Neural progenitor cell (in vitro differentiated cells): Measurements from ENCODE around the gene TMEM94. TPM values are rescaled to one million over a fixed set of nuclear protein-coding genes. Genes with fewer than 3 reads are reported as not detected.
A peak's percentile ranks its signal among the peaks of the same experiment; 100 is the strongest.

Source experiments
- DNase-seq: peaks from one replicate; pipeline ENCODE4 v3.0.0-alpha.2; 2016; ENCODE audit warnings: low spot score
- H2AFZ ChIP-seq: fragments of 200-600 bp; sonication (generic); replicated peaks from 2 replicates; pipeline ENCODE4 v1.6.1; 2016; ENCODE audit warnings: antibody characterized with exemption
- H3F3A ChIP-seq: fragments of 200-600 bp; sonication (generic); 2 replicates; pipeline ENCODE4 v1.6.1; 2016; ENCODE audit warnings: antibody characterized with exemption, low read depth
- H3K27ac ChIP-seq: fragments of 200-600 bp; sonication (generic); 2 replicates; pipeline ENCODE4 v1.5.1; 2016; ENCODE audit warnings: mild to moderate bottlenecking
- H3K27me3 ChIP-seq: fragments of 200-600 bp; sonication (generic); 2 replicates; pipeline ENCODE4 v1.6.1; 2016; ENCODE audit warnings: mild to moderate bottlenecking, moderate library complexity
- H3K36me3 ChIP-seq: fragments of 200-600 bp; sonication (generic); 2 replicates; pipeline ENCODE4 v1.5.1; 2016
- H3K4me1 ChIP-seq: fragments of 200-600 bp; sonication (generic); 2 replicates; pipeline ENCODE4 v1.6.1; 2016; ENCODE audit warnings: mixed run types
- H3K4me2 ChIP-seq: fragments of 200-600 bp; sonication (generic); 2 replicates; pipeline ENCODE4 v1.6.1; 2016
- H3K4me3 ChIP-seq: fragments of 200-600 bp; sonication (generic); 2 replicates; pipeline ENCODE4 v1.5.1; 2016
- H3K79me2 ChIP-seq: fragments of 200-600 bp; sonication (generic); 2 replicates; pipeline ENCODE4 v1.6.1; 2016; ENCODE audit warnings: low read depth
- H3K9ac ChIP-seq: fragments of 200-600 bp; sonication (generic); 2 replicates; pipeline ENCODE4 v1.6.1; 2016
- H3K9me3 ChIP-seq: fragments of 200-600 bp; sonication (generic); 2 replicates; pipeline ENCODE4 v1.5.1; 2016; ENCODE audit warnings: low read depth
- H4K20me1 ChIP-seq: fragments of 200-600 bp; sonication (generic); 2 replicates; pipeline ENCODE4 v1.6.1; 2016; ENCODE audit warnings: low read depth
- H3K27ac Mint-ChIP-seq: 3 replicates; pipeline ENCODE4 v1.8.0; 2021; ENCODE audit warnings: mixed read lengths
- H3K27me3 Mint-ChIP-seq: 2 replicates; pipeline ENCODE4 v1.8.0; 2022; ENCODE audit warnings: low read depth, mild to moderate bottlenecking, inconsistent platforms, moderate library complexity, mixed read lengths; ENCODE audit not compliant: insufficient read depth
- H3K36me3 Mint-ChIP-seq: 3 replicates; pipeline ENCODE4 v1.8.0; 2021; ENCODE audit warnings: mixed read lengths
- H3K4me1 Mint-ChIP-seq: 3 replicates; pipeline ENCODE4 v1.8.0; 2021; ENCODE audit warnings: mixed read lengths
- H3K4me3 Mint-ChIP-seq: 3 replicates; pipeline ENCODE4 v1.8.0; 2021; ENCODE audit warnings: mild to moderate bottlenecking, moderate library complexity, mixed read lengths
- H3K9me3 Mint-ChIP-seq: 3 replicates; pipeline ENCODE4 v1.8.0; 2020; ENCODE audit warnings: mixed read lengths
- EZH2 ChIP-seq: fragments of 200-600 bp; sonication (generic); IDR thresholded peaks from 2 replicates; pipeline ENCODE4 v1.6.1; 2017; ENCODE audit warnings: antibody characterized with exemption, mild to moderate bottlenecking, moderate library complexity
- EZH2phosphoT487 ChIP-seq: fragments of 200-600 bp; sonication (generic); IDR thresholded peaks from 2 replicates; pipeline ENCODE4 v1.6.1; 2017; ENCODE audit warnings: antibody characterized with exemption
- total RNA-seq: library from RNA; depleted of rRNA; stranded (reverse); fragments of >200 nt; gene quantifications from 2 replicates; pipeline ENCODE4 v1.2.3, GENCODE V29; 2015; ENCODE audit warnings: low replicate concordance
- TF ChIP-seq, protein P1 (sequence below): fragments of 200-600 bp; sonication (generic); IDR thresholded peaks from 2 replicates; pipeline ENCODE4 v1.5.1; 2017; ENCODE audit warnings: antibody characterized with exemption, mild to moderate bottlenecking

The TMEM94 gene
- total RNA-seq, 1 donor from 2014 or later = 23.6 TPM

GRCh38 chr17:75493476-75494129 is 37.2 kb downstream of the TMEM94 start:
- Histone ChIP-seq H3K4me1 (no peaks in the 10 kb centered on the region), H3K9me3 (no peaks in the 10 kb centered on the region), H3K27me3 (no peaks in the 10 kb centered on the region), H2AFZ (no peak overlapping the region), H3K27ac (no peak overlapping the region), H3K79me2 (no peaks in the 10 kb centered on the region), H3K4me3 (no peak overlapping the region), H3K9ac (no peak overlapping the region), H3K36me3 (no peaks in the 10 kb centered on the region), H3F3A (no peaks in the 10 kb centered on the region), H4K20me1 (no peaks in the 10 kb centered on the region), H3K4me2 (no peak overlapping the region)
- no peaks in the 10 kb centered on the region for H3K4me1 Mint-ChIP-seq
- H3K4me3 Mint-ChIP-seq = no peak overlapping the region
- TF ChIP-seq, protein P1, sequence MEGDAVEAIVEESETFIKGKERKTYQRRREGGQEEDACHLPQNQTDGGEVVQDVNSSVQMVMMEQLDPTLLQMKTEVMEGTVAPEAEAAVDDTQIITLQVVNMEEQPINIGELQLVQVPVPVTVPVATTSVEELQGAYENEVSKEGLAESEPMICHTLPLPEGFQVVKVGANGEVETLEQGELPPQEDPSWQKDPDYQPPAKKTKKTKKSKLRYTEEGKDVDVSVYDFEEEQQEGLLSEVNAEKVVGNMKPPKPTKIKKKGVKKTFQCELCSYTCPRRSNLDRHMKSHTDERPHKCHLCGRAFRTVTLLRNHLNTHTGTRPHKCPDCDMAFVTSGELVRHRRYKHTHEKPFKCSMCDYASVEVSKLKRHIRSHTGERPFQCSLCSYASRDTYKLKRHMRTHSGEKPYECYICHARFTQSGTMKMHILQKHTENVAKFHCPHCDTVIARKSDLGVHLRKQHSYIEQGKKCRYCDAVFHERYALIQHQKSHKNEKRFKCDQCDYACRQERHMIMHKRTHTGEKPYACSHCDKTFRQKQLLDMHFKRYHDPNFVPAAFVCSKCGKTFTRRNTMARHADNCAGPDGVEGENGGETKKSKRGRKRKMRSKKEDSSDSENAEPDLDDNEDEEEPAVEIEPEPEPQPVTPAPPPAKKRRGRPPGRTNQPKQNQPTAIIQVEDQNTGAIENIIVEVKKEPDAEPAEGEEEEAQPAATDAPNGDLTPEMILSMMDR = no peak
- TF ChIP-seq EZH2phosphoT487 = no peak
- TF ChIP-seq EZH2 = no peak
- DNase-seq = no peak
- H3K9me3 Mint-ChIP-seq = no peaks in the 10 kb centered on the region
- H3K27me3 Mint-ChIP-seq = no peaks in the 10 kb centered on the region
- no peak overlapping the region for H3K27ac Mint-ChIP-seq
- H3K36me3 Mint-ChIP-seq = peaks cover 5% of the 10 kb centered on the region

- H3K9ac ChIP-seq = no peak overlapping the region
- H3F3A ChIP-seq = no peaks in the 10 kb centered on the region
- Mint-ChIP-seq H3K4me1 (no peaks in the 10 kb centered on the region), H3K27ac (no peak overlapping the region), H3K9me3 (no peaks in the 10 kb centered on the region), H3K4me3 (peak overlapping the region; percentile 25), H3K27me3 (no peaks in the 10 kb centered on the region), H3K36me3 (peaks cover 5% of the 10 kb centered on the region)
- no peak overlapping the region for H3K4me2 ChIP-seq
- no peaks in the 10 kb centered on the region for H4K20me1 ChIP-seq
- H3K36me3 ChIP-seq = no peaks in the 10 kb centered on the region
- no peak for DNase-seq
- no peaks in the 10 kb centered on the region for H3K4me1 ChIP-seq
- H2AFZ ChIP-seq = no peak overlapping the region
- H3K79me2 ChIP-seq = no peaks in the 10 kb centered on the region
- H3K27me3 ChIP-seq = no peaks in the 10 kb centered on the region
- no peaks in the 10 kb centered on the region for H3K9me3 ChIP-seq
- no peak overlapping the region for H3K4me3 ChIP-seq
- TF ChIP-seq EZH2phosphoT487 (no peak), EZH2 (no peak)
- TF ChIP-seq, protein P1 = no peak
- H3K27ac ChIP-seq = no peak overlapping the region
These were observed 38.0 kb downstream of the TMEM94 start for GRCh38 chr17:75494326-75494877.

DNA sequence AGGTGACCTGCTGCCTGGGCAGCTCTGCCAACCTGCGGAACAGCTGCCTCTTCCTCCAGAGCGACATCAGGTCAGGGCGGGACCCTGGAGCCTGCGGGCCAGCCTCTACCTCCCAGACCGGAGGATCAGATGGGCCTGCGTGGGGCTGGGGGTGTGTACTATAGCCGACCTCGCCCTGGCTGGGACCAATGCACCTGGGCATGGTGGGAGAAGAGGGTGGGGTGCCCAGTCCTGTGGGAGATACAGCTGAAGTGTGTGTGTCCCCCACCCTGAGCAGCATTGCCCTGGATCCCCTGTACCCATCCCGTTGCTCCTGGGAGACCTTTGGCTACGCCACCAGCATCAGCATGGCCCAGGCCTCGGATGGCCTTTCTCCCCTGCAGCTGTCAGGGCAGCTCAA is 39.6 kb downstream of the TMEM94 start:
- H2AFZ ChIP-seq = no peak overlapping the region
- peaks cover 5% of the 10 kb centered on the region for H4K20me1 ChIP-seq
- H3K4me2 ChIP-seq = no peak overlapping the region
- Mint-ChIP-seq H3K27ac (no peak overlapping the region), H3K36me3 (peaks cover 8% of the 10 kb centered on the region), H3K4me1 (no peaks in the 10 kb centered on the region), H3K27me3 (no peaks in the 10 kb centered on the region), H3K4me3 (no peak overlapping the region), H3K9me3 (no peaks in the 10 kb centered on the region)
- H3K36me3 ChIP-seq = no peaks in the 10 kb centered on the region
- no peaks in the 10 kb centered on the region for H3K4me1 ChIP-seq
- TF ChIP-seq, protein P1 = no peak
- no peak for TF ChIP-seq EZH2
- no peak for TF ChIP-seq EZH2phosphoT487
- no peak overlapping the region for H3K27ac ChIP-seq
- no peaks in the 10 kb centered on the region for H3K9me3 ChIP-seq
- DNase-seq = no peak
- no peaks in the 10 kb centered on the region for H3F3A ChIP-seq
- H3K4me3 ChIP-seq = no peak overlapping the region
- no peaks in the 10 kb centered on the region for H3K79me2 ChIP-seq
- no peaks in the 10 kb centered on the region for H3K27me3 ChIP-seq
- H3K9ac ChIP-seq = no peak overlapping the region
